ENCODE data around the gene FHIT.

DNA sequence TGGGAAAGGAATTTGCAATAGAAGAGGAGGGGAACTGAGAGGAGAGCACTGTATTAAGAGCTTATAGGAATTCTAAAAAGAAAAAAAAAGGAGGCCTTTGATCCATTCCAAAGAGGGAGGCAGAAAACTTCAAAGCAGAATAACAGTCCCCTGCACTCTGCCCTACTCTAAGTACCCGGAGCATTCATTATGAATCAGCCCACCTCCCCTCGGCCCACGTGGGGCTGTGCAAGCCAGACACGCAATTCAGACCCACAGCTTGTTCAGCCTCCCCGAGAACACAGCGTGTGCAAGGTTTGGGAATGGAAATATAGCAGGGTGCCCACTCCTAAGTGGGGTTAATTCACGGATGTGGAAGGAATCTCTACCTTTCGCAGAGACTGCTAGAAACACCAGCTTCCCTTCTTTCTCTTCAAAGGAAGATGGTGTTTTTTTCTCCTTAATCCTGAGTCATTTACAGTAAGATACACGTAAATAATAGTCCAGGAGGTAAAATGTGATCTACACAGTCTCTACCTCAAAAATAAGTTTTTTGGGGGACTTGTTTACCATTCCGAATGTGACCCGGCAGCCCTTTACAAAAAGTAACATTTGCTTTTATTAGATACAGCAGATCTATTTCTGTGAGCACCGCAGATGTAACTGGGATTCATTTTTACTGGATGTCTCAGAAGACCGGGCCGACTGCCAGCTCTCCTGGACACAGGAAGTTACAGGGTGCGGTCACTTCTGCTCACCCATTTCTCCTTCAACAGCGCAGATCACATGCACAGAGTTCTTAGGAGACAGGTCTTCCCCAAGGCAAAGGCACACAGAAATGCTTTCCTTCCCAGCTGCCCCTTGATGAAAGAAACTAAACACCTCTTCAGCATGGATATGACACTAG is 1433.0 kb downstream of the FHIT start:
- TF ChIP-seq, protein P1, sequence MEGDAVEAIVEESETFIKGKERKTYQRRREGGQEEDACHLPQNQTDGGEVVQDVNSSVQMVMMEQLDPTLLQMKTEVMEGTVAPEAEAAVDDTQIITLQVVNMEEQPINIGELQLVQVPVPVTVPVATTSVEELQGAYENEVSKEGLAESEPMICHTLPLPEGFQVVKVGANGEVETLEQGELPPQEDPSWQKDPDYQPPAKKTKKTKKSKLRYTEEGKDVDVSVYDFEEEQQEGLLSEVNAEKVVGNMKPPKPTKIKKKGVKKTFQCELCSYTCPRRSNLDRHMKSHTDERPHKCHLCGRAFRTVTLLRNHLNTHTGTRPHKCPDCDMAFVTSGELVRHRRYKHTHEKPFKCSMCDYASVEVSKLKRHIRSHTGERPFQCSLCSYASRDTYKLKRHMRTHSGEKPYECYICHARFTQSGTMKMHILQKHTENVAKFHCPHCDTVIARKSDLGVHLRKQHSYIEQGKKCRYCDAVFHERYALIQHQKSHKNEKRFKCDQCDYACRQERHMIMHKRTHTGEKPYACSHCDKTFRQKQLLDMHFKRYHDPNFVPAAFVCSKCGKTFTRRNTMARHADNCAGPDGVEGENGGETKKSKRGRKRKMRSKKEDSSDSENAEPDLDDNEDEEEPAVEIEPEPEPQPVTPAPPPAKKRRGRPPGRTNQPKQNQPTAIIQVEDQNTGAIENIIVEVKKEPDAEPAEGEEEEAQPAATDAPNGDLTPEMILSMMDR (IDR thresholded peaks at IDR 0.05) = no peak
- no peak for TF ChIP-seq POLR2A (IDR thresholded peaks at IDR 0.05)
